Activated CD8-positive, alpha-beta T cell treated with anti-CD3 and anti-CD28 coated beads for 36 hours (primary cell): ENCODE data around the gene ZNF532. TPM values are rescaled to one million over a fixed set of nuclear protein-coding genes. Genes with fewer than 3 reads are reported as not detected.

Experiments used
- ATAC-seq: fragments of 200-7000 bp; cut with Tn5 transposase; one replicate; pipeline ENCODE4 v1.10.0; 2021; ENCODE audit warnings: mild to moderate bottlenecking, moderate library complexity
- CTCF ChIA-PET: fragments of 350-600 bp; sonication (Branson Sonifier 250); formaldehyde crosslinking; loops from one replicate; lab custom pipeline; 2021; ENCODE audit warnings: antibody characterized with exemption; lab: Charles Lee
- POLR2A ChIA-PET: fragments of 350-600 bp; sonication (Branson Sonifier 250); formaldehyde crosslinking; loops from one replicate; lab custom pipeline; 2021; ENCODE audit warnings: antibody characterized with exemption; lab: Charles Lee
- DNase-seq: peaks from one replicate; pipeline ENCODE4 v3.0.0-alpha.2; 2020
- H3K27ac Mint-ChIP-seq: one replicate; pipeline ENCODE4 v1.8.0; 2021; ENCODE audit warnings: mild to moderate bottlenecking, mixed read lengths
- H3K27me3 Mint-ChIP-seq: one replicate; pipeline ENCODE4 v1.8.0; 2021; ENCODE audit warnings: mixed read lengths
- H3K36me3 Mint-ChIP-seq: one replicate; pipeline ENCODE4 v1.8.0; 2021; ENCODE audit warnings: low read depth, mixed read lengths
- H3K4me1 Mint-ChIP-seq: one replicate; pipeline ENCODE4 v1.8.0; 2021; ENCODE audit warnings: low read depth, mixed read lengths
- H3K4me3 Mint-ChIP-seq: one replicate; pipeline ENCODE4 v1.8.0; 2021; ENCODE audit warnings: mild to moderate bottlenecking, moderate library complexity, mixed read lengths
- H3K9me3 Mint-ChIP-seq: one replicate; pipeline ENCODE4 v1.8.0; 2021; ENCODE audit warnings: mixed read lengths
- CTCF ChIP-seq: fragments of 200-600 bp; IDR thresholded peaks from one replicate; pipeline ENCODE4 v1.8.0; 2022; ENCODE audit warnings: antibody characterized with exemption, mild to moderate bottlenecking
- intact Hi-C: fragments of 100-400 bp; cut with micrococcal nuclease; formaldehyde crosslinking; loops from one replicate; pipeline ENCODE4 v1.10.0; 2022
- total RNA-seq, 2 experiments: library from RNA; stranded (reverse); gene quantifications; one replicate each; pipeline ENCODE4 v1.2.3, GENCODE V29; 2021

The ZNF532 gene
- total RNA-seq, 2 experiments from 2014 or later, result 1.3 to 1.8 TPM

- ChIA-PET CTCF (no interaction called here), POLR2A (no interaction called here)
- H3K4me3 Mint-ChIP-seq, result no peak overlapping the region
- DNase-seq, result no peak
- no peak overlapping the region for H3K27ac Mint-ChIP-seq
- no peak for ATAC-seq
- intact Hi-C loops, result no loop called here
- peaks cover 3% of the 10 kb centered on the region for H3K27me3 Mint-ChIP-seq
- no peak for TF ChIP-seq CTCF
- no peaks in the 10 kb centered on the region for H3K36me3 Mint-ChIP-seq
- H3K9me3 Mint-ChIP-seq, result no peaks in the 10 kb centered on the region
- H3K4me1 Mint-ChIP-seq, result no peaks in the 10 kb centered on the region
Measured at GRCh38 chr18:59029663-59030429, 165.2 kb downstream of the ZNF532 start.

DNA sequence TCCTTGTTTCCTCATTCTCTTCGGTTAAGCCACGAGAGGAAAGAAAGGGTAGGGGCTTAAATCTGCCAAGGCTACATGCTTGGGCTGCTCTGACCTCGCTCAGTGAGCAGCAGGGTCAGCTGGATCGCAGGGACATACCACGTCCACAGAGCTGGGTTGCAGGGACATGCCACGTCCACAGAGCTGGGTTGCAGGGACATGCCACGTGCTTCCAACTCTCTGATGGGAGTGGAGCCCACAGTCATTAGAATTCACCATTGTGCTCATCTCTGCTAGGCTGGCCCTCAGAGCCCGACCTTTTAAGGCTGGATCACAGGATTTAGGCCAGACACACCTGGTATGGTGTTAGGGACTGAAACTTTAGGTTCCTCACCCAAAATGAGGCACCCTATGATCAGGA is 167.6 kb downstream of the ZNF532 start:
- Mint-ChIP-seq H3K4me1 (no peaks in the 10 kb centered on the region), H3K27ac (no peak overlapping the region), H3K36me3 (no peaks in the 10 kb centered on the region), H3K4me3 (no peak overlapping the region), H3K27me3 (peaks cover 5% of the 10 kb centered on the region), H3K9me3 (no peaks in the 10 kb centered on the region)
- ChIA-PET POLR2A (no interaction called here), CTCF (no interaction called here)
- intact Hi-C loops, result no loop called here
- TF ChIP-seq CTCF, result no peak
- DNase-seq (no peak), ATAC-seq (no peak)

DNA sequence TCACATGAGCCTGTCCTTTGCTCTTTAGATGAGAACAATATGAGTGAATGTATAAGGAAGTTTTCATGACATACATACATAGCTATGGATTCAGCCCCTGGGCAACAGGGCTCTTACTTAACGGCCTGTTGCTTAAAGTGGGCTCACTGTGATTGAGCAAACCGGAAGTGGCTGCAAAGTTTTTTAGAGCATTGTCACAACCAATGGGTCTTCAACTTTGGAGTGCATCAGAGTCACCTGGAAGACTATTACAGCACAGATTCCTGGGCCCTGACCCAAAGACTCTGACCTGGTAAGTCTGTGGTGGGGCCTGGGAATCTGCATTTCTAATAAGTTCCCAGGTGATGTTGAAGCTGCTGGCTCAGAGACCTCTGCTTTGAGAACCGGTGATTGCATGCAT is 168.7 kb downstream of the ZNF532 start:
- TF ChIP-seq CTCF, result no peak
- Mint-ChIP-seq H3K27me3 (peaks cover 3% of the 10 kb centered on the region), H3K4me1 (peaks cover 6% of the 10 kb centered on the region), H3K36me3 (no peaks in the 10 kb centered on the region), H3K4me3 (no peak overlapping the region), H3K27ac (no peak overlapping the region), H3K9me3 (peaks cover 3% of the 10 kb centered on the region)
- ChIA-PET CTCF (interaction anchor here (0.7 kb wide), 1 partner anchor 52 kb away, joined by 3 read pairs; no protein-coding TSS in a partner anchor), POLR2A (no interaction called here)
- intact Hi-C loops, result no loop called here
- DNase-seq, result no peak
- ATAC-seq, result no peak

- ChIA-PET POLR2A (no interaction called here), CTCF (interaction anchor here (0.7 kb wide), 1 partner anchor 51 kb away, joined by 3 read pairs; no protein-coding TSS in a partner anchor)
- Mint-ChIP-seq H3K27ac (no peak overlapping the region), H3K27me3 (peaks cover 3% of the 10 kb centered on the region), H3K9me3 (peaks cover 4% of the 10 kb centered on the region), H3K4me1 (peaks cover 7% of the 10 kb centered on the region), H3K36me3 (no peaks in the 10 kb centered on the region), H3K4me3 (no peak overlapping the region)
- ATAC-seq (no peak), DNase-seq (no peak)
- no peak for TF ChIP-seq CTCF
- intact Hi-C loops, result no loop called here
Measured at GRCh38 chr18:59033974-59034373, 169.3 kb downstream of the ZNF532 start.

- intact Hi-C loops, result no loop called here
- ATAC-seq (no peak), DNase-seq (no peak)
- POLR2A ChIA-PET, result no interaction called here
- peaks cover 15% of the 10 kb centered on the region for H3K4me1 Mint-ChIP-seq
- H3K27ac Mint-ChIP-seq, result no peak overlapping the region
- TF ChIP-seq CTCF, result no peak
- H3K9me3 Mint-ChIP-seq, result peaks cover 4% of the 10 kb centered on the region
- H3K27me3 Mint-ChIP-seq, result peaks cover 6% of the 10 kb centered on the region
- CTCF ChIA-PET, result no interaction called here
- H3K36me3 Mint-ChIP-seq, result no peaks in the 10 kb centered on the region
- no peak overlapping the region for H3K4me3 Mint-ChIP-seq
Measured at GRCh38 chr18:59035591-59035990, 170.9 kb downstream of the ZNF532 start.
